ENCODE data around the gene TGFBR3L.
"Not testable (repeated sequence)": the region's sequence is repeated elsewhere in the genome, so short reads cannot be mapped to it uniquely, and the experiment has no call there.

TGFBR3L gene

DNA sequence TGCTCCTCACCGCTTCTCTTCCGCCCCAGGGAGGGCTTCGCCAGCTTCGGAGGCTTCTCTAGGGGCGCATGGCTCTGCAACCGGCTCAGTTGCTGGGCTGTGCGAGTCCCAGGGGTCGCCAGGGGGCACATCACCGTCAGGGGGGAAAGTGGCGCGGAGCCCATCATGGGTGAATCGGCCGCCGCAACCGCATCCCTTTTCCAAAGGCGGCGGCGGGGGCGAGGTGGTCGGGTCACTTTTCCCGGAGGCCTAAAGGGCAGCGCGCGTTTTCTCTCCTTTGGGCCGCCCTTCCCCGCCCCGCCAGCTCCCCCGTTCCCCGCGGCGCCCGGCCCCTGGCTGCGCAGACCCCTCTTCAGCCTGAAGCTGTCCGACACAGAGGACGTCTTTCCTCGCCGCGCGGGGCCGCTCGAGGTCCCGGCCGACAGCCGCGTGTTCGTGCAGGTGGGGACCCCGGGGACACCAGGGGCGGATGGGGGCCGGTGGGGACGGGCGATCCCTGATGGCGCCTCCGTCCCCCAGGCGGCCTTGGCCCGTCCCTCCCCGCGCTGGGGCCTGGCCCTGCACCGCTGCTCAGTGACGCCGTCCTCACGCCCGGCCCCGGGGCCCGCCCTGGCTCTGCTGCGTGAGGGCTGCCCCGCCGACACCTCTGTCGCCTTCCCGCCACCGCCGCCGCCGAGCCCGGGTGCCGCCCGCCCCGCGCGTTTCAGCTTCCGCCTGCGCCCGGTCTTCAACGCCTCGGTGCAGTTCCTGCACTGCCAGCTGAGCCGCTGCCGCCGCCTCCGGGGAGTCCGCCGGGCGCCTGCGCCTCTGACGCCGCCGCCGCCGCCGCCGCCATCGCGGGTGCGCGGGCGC lies 1.7 kb downstream of the TGFBR3L start:
- DNase-seq (ENCODE audit: low read depth in 1 of 2, low spot score in 1 of 2): no peak

- no peak for DNase-seq (ENCODE audit: low read depth in 1 of 2, low spot score in 1 of 2)
These were observed 2.3 kb downstream of the TGFBR3L start for GRCh38 chr19:7916955-7917266.

- DNase-seq (ENCODE audit: low read depth in 1 of 2, low spot score in 1 of 2): no peak
These were observed 2.8 kb downstream of the TGFBR3L start for GRCh38 chr19:7917267-7918061.

GRCh38 chr19:7918062-7918614 lies 3.5 kb downstream of the TGFBR3L start:
- not testable (repeated sequence) for DNase-seq (ENCODE audit: low read depth in 1 of 2, low spot score in 1 of 2)

- DNase-seq (ENCODE audit: low read depth in 1 of 2, low spot score in 1 of 2): no peak
These were observed 4.2 kb downstream of the TGFBR3L start for GRCh38 chr19:7918615-7919421.

- peak; percentile 92 for DNase-seq (ENCODE audit: low read depth in 1 of 2, low spot score in 1 of 2)
These were observed 5.2 kb downstream of the TGFBR3L start, which contains the start of gene SNAPC2 for GRCh38 chr19:7919610-7920518. TSS of gene SNAPC2 (plus strand) at chr19:7920338. CDS start at chr19:7920367, 29 bp downstream.

GRCh38 chr19:7920519-7921301 lies 6.1 kb downstream of the TGFBR3L start:
- peak; percentile 99 to 100 for DNase-seq (ENCODE audit: low read depth in 1 of 2, low spot score in 1 of 2)

DNA sequence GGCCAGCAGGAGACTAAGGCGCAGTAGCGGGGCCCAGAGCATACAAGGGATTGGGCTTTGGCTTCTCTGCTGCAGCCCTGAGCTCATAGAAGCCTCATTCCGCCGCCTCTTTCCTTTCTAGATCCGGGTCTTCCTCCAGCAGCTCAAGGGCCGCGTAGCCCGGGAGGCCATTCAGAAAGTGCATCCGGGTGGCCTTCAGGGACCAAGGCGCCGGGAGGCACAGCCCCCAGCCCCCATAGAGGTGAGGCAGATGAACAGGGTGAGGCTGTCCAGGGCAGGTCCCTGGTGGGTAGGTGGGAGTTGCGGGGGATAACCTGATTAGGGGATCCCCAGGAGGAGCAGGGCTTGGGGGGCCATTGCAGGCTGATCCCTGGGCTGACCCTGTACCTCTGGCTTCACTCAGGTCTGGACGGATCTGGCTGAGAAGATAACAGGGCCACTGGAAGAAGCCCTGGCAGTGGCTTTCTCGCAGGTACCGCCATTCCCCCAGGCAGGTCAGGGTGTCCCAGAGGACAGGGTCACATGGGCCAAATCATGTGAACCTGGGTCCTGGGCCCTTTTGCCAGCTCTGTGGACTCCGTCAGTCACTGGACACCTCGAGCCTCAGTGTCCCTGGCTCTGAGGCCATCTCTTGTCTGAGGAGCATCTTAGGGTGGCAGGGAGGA lies 6.8 kb downstream of the TGFBR3L start:
- DNase-seq (ENCODE audit: low read depth in 1 of 2, low spot score in 1 of 2): no peak

DNA sequence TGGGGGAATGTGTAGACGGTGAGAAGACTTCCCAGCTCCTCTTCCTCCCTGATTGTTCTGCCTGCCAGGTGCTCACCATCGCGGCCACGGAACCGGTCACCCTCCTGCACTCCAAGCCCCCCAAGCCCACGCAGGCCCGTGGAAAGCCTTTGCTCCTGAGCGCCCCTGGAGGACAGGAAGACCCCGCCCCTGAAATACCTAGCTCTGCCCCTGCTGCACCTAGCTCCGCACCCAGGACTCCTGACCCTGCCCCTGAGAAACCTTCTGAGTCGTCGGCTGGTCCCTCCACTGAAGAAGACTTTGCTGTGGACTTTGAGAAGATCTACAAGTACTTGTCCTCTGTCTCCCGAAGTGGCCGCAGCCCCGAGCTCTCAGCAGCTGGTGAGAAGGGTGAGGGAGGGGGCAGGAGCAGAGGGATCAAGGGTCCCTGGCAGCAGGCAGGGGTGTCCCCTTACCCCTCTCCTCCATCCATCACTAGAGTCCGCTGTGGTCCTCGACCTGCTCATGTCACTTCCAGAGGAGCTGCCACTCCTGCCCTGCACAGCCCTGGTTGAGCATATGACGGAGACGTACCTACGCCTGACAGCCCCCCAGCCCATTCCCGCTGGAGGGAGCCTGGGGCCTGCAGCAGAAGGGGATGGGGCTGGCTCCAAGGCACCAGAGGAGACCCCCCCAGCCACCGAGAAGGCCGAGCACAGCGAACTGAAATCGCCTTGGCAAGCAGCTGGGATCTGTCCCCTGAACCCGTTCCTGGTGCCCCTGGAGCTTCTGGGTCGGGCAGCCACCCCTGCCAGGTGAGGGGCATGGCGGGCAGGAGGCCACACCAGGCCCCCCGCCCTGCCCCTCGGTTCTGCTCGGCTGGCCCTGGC lies 7.6 kb downstream of the TGFBR3L start:
- no peak for DNase-seq (ENCODE audit: low read depth in 1 of 2, low spot score in 1 of 2)

DNA sequence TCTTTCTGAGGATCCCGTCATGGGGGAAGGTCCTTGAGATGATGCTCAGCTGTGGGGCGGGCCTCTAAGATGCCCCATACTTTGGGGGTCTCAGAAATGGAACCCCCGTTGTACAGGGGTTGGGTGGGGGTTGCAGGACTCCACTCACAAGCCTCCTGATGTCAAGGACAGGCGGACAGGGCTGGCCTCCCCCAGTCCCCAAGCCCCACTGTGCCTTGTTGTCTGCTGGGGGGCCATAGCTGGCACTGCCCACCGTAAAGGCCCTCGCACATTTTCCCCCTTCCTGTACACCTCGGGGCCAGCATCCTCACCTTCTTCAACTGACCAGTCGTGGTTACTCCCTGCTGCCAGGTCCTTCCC lies 8.2 kb downstream of the TGFBR3L start:
- no peak for DNase-seq (ENCODE audit: low read depth in 1 of 2, low spot score in 1 of 2)

DNA sequence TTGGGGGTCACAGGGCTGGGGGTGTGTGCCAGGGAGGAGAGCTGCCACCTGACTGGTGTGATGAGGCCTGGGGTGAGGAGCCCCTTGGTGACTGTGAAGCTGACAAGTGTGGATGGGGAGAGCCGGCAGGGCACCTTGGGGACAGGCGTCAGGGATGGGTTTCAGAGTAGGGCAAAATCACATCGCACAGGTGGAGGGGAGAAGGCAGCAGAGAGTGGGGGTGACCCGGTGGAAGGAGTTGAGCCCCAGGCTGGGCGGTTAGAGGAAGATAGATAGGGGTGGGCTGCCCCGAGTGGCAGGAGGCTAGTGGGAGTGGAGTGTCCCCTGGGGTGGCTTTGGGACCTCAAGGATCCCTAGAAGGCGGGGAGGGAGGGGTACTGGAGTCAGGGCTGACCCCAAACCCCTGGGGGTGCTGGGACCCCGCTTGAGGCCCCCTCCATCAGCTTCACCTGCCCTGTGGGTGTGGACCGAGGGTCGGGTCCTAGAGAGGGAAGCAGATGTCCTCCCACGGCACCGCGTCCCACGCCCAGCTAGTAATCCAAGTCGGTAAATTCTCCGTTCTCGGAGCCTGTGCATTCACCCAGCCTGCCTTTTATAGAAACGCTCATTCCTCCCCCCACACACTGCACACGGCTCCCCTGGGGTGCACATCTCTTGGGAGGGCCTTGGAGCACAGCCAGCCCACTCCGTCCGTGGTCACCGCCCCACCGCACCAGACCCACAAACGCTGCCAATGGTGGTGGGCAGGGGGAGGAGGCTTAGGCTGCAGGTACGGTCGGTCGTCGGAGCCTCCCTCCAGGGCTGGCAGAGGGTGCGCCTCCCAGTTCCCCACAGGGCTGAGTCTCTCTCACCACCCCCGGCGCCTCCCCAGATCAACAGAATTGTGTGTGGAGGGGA lies 8.9 kb downstream of the TGFBR3L start:
- DNase-seq (ENCODE audit: low read depth in 1 of 2, low spot score in 1 of 2): no peak

DNA sequence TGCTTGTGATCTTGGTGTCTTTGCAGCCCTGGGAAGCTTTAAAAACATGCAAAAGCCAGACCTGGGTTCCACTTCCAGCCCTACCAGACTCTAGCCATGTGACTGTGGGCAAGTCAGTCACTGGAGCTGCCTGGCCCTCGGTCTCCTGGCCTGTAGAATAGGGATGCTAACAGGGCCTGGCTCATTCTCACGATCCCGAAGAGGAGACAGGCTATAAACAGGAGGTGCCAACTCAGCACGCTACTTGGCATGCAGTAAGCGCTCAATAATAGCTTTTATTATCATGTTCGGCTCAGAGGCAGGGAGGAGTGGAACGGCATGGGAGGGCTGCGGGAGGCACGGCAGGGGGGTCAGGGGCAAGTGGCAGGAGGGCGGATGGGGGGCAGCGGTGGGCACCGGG lies 9.6 kb downstream of the TGFBR3L start:
- DNase-seq (ENCODE audit: low read depth in 1 of 2, low spot score in 1 of 2): no peak

- DNase-seq (ENCODE audit: low read depth in 1 of 2, low spot score in 1 of 2): no peak
These were observed 10.1 kb downstream of the TGFBR3L start for GRCh38 chr19:7924651-7925170.

DNA sequence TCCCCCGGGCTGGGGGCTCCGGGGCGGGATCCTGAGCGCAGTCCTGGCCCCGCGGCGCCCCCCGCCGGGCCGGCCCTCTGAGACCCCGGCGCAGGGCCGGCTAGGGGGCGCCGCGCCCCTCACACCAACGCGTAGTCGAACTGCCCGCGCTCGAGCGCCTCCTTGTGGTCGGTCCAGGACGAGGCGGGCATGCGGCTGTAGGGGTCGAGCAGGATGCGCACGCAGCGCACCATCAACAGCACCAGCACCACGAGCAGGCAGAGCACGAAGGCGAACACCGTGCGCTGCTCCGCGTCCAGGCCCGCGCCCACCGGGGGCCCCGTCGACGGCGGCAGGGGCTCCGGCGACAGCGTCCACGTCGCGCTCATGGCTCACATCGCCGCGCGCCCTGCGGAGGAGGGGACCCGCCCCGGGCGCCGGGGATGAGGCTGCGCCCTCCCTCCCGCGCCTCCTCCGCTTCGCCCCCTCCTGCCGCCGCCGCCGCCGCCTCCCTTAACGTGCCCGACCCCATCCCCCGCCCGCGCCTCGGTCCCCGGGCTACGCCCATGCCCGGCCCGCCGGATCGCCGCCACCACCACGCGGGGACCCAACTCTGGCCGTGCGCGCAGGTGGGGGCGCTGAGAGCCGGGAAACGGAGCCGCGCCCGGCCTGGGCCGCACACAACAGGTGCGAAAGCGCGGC lies 10.7 kb downstream of the TGFBR3L start:
- DNase-seq (ENCODE audit: low read depth in 1 of 2, low spot score in 1 of 2): peak; percentile 51 to 65

DNA sequence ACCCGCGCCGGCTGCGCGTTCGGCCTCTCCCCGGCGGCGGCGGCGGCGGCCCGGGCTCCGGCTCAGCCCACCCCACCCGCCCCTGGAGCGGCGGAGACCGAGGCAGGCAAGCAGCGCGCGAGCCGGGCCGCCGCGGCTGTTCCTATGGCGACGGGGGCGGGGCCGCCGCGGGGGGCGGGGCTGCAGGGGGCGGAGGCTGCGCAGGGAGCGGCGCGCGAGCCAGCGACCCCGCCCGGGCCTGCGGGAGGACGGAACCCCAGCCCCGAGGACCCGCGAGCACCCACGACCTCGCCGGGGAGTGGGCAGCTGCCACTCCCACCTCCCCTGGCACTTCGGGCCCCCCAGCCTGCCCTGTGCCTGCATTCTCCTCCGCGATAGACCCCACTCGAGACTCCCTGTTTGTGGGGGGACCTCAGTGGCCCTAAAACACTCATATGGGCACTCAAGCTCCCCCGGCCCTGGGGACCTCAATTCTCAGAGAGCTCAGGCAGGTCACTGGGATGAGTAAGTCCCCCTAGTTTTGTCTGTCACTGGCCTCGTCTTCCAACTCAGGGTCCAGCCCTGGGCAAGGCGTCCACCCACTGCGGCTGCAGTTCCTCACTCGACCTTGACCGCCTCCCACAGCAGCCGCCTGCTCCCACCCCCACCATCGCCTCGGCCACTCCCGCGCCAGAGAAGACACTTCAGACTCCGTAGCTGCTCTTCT lies 11.5 kb downstream of the TGFBR3L start, which contains the start of gene CTXN1:
Gene CTXN1, minus strand, starts transcription at position 115 of the 706 bp plus-strand sequence. CDS start 597 bp downstream, outside the sequence.
- peak; percentile 65 to 69 for DNase-seq (ENCODE audit: low read depth in 1 of 2, low spot score in 1 of 2)
